ENCODE results near the gene ARHGEF28. TPM values are rescaled to one million over a fixed set of nuclear protein-coding genes. Genes with fewer than 3 reads are reported as not detected.
A peak's percentile ranks its signal among the peaks of the same experiment; 100 is the strongest.

The ARHGEF28 gene
- total RNA-seq, 6 donors from 2014 or later: 14.4 to 47.1 (median 24.4) TPM

- TF ChIP-seq POLR2AphosphoS5 (IDR thresholded peaks at IDR 0.05) (no peak), POLR2A (IDR thresholded peaks at IDR 0.05) (no peak)
- ATAC-seq (ENCODE audit: low FRiP score in 2 of 2): no peak
- DNase-seq: peak in 1 of 2 donors; percentile 54
- WGBS, 2 donors: 94 to 95% methylated on average over 12 of the region's 12 CpGs
- Histone ChIP-seq H3K4me3 (no peak overlapping the region), H3K27me3 (no peaks in the 10 kb centered on the region), H3K27ac (no peak overlapping the region), H3K4me1 (peaks cover 0 to 6% (median 2%) of the 10 kb centered on the region in 4 donors), H3K36me3 (no peaks in the 10 kb centered on the region), H3K9me3 (no peaks in the 10 kb centered on the region)
Measured at GRCh38 chr5:73896668-73897067, 270.7 kb downstream of the ARHGEF28 start.

DNA sequence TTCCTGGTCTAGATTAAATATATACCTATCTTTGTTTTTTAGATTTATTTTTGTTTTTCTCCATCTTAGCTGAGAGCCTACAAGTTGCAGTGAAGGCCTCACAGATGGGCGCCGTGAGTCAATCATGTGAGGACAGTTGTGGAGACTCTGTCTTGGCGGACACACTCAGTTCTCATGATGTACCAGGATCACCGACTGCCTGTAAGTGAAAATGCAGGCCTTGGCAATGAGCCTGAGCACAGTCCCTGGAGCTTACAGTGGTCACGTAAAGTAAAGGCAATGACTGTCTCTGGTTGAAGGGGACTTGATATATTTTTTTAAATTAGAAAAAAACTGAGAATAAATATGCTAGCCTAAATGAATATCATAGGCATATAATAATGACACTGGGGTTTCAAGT lies 271.9 kb downstream of the ARHGEF28 start:
- no peaks in the 10 kb centered on the region for H3K36me3 ChIP-seq
- no peak for ATAC-seq (ENCODE audit: low FRiP score in 2 of 2)

DNA sequence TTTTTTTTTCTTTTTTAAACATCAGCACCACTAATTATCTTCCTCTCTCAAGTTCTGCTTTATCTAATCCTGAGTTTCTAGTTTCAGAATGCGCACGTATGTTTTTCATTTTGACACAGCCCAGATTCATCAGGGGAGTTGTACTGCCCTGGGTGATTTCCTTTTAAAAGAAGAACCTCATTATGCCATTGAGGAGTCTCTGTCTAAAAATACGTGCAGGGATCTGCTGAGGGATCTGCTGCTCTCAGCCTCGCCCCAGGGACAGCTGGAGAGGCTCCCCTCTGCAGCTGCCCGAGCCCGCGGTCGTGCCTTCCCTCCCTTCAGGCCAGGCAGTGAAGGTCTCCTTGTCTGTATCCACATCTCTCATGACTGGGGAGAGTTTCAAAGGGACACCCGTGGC lies 273.1 kb downstream of the ARHGEF28 start:
- TF ChIP-seq POLR2AphosphoS5 (IDR thresholded peaks at IDR 0.05): no peak
- no peak for TF ChIP-seq CTCF (IDR thresholded peaks at IDR 0.05)
- TF ChIP-seq POLR2A (IDR thresholded peaks at IDR 0.05): no peak
- TF ChIP-seq EP300 (IDR thresholded peaks at IDR 0.05): no peak
- no peak overlapping the region for H3K27ac ChIP-seq

More for the DNA sequence above, 271.9 kb downstream of the ARHGEF28 start:
- 92 to 94% methylated on average over 5 of the region's 5 CpGs for whole genome bisulfite sequencing, 2 donors
- Histone ChIP-seq H3K27ac (no peak overlapping the region), H3K9me3 (no peaks in the 10 kb centered on the region), H3K4me3 (no peak overlapping the region), H3K4me1 (peaks cover 0 to 13% (median 8%) of the 10 kb centered on the region in 4 donors), H3K27me3 (no peaks in the 10 kb centered on the region)
- no peak for DNase-seq
- no peak for TF ChIP-seq EP300 (IDR thresholded peaks at IDR 0.05)
- TF ChIP-seq CTCF (IDR thresholded peaks at IDR 0.05): no peak
- TF ChIP-seq POLR2A (IDR thresholded peaks at IDR 0.05): no peak
- TF ChIP-seq POLR2AphosphoS5 (IDR thresholded peaks at IDR 0.05): no peak

GRCh38 chr5:73899916-73900315 lies 273.9 kb downstream of the ARHGEF28 start:
- H3K36me3 ChIP-seq: no peaks in the 10 kb centered on the region
- H3K27me3 ChIP-seq: no peaks in the 10 kb centered on the region
- 84 to 95% methylated on average over 3 of the region's 3 CpGs for WGBS, 2 donors
- no peak for TF ChIP-seq EP300 (IDR thresholded peaks at IDR 0.05)
- H3K27ac ChIP-seq: no peak overlapping the region
- ATAC-seq (ENCODE audit: low FRiP score in 2 of 2) (no peak), DNase-seq (no peak)
- peaks cover 0 to 13% (median 8%) of the 10 kb centered on the region in 4 donors for H3K4me1 ChIP-seq
- no peak overlapping the region for H3K4me3 ChIP-seq
- H3K9me3 ChIP-seq: no peaks in the 10 kb centered on the region

More for the DNA sequence above, 273.1 kb downstream of the ARHGEF28 start:
- Histone ChIP-seq H3K27me3 (no peaks in the 10 kb centered on the region), H3K36me3 (no peaks in the 10 kb centered on the region), H3K9me3 (no peaks in the 10 kb centered on the region), H3K4me1 (peaks cover 0 to 13% (median 8%) of the 10 kb centered on the region in 4 donors), H3K4me3 (no peak overlapping the region)
- ATAC-seq (ENCODE audit: low FRiP score in 2 of 2) (no peak), DNase-seq (peak in 1 of 2 donors; percentile 30)
- 82 to 84% methylated on average over 4 to 9 of the region's 9 CpGs for WGBS, 2 donors

GRCh38 chr5:73900566-73900965 lies 274.6 kb downstream of the ARHGEF28 start:
- Histone ChIP-seq H3K36me3 (no peaks in the 10 kb centered on the region), H3K9me3 (no peaks in the 10 kb centered on the region), H3K27ac (no peak overlapping the region), H3K4me1 (peaks cover 0 to 13% (median 8%) of the 10 kb centered on the region in 4 donors), H3K4me3 (no peak overlapping the region), H3K27me3 (no peaks in the 10 kb centered on the region)
- TF ChIP-seq POLR2A (IDR thresholded peaks at IDR 0.05): no peak
- TF ChIP-seq CTCF (IDR thresholded peaks at IDR 0.05): no peak
- no peak for TF ChIP-seq EP300 (IDR thresholded peaks at IDR 0.05)
- no peak for TF ChIP-seq POLR2AphosphoS5 (IDR thresholded peaks at IDR 0.05)
- 92 to 93% methylated on average over 7 of the region's 7 CpGs for WGBS, 2 donors
- no peak for ATAC-seq (ENCODE audit: low FRiP score in 2 of 2)
- DNase-seq: no peak

DNA sequence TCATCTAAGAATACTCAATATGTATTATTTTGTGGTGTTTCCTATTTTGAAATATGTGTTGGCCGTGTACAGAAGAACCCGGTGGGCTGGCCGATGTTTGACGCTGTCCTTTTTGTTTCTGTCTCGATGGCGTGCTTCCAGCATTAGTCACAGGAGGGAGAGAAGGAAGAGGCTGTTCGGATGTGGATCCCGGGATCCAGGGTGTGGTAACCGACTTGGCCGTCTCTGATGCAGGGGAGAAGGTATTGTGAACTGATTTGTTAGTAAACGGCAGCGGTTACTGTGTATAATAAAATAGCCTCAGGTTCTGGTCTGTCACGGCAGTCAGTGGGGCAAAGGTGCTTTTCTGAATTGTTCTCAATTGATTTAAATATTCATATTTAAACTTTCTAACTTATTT lies 275.0 kb downstream of the ARHGEF28 start:
- DNase-seq: no peak
- H3K4me3 ChIP-seq: no peak overlapping the region
- no peak overlapping the region for H3K27ac ChIP-seq

More for the DNA sequence above, 275.0 kb downstream of the ARHGEF28 start:
- 58 to 75% methylated on average over 13 of the region's 13 CpGs for WGBS, 2 donors
- no peak for ATAC-seq (ENCODE audit: low FRiP score in 2 of 2)
- TF ChIP-seq EP300 (IDR thresholded peaks at IDR 0.05) (no peak), CTCF (IDR thresholded peaks at IDR 0.05) (no peak), POLR2AphosphoS5 (IDR thresholded peaks at IDR 0.05) (no peak), POLR2A (IDR thresholded peaks at IDR 0.05) (no peak)
- H3K27me3 ChIP-seq: no peaks in the 10 kb centered on the region
- no peaks in the 10 kb centered on the region for H3K36me3 ChIP-seq
- no peaks in the 10 kb centered on the region for H3K9me3 ChIP-seq
- H3K4me1 ChIP-seq: peaks cover 0 to 13% (median 8%) of the 10 kb centered on the region in 4 donors

All from upper lobe of left lung (tissue), 6 donors.